ENCODE measurements around the gene TCEA3.

Gene TCEA3

DNA sequence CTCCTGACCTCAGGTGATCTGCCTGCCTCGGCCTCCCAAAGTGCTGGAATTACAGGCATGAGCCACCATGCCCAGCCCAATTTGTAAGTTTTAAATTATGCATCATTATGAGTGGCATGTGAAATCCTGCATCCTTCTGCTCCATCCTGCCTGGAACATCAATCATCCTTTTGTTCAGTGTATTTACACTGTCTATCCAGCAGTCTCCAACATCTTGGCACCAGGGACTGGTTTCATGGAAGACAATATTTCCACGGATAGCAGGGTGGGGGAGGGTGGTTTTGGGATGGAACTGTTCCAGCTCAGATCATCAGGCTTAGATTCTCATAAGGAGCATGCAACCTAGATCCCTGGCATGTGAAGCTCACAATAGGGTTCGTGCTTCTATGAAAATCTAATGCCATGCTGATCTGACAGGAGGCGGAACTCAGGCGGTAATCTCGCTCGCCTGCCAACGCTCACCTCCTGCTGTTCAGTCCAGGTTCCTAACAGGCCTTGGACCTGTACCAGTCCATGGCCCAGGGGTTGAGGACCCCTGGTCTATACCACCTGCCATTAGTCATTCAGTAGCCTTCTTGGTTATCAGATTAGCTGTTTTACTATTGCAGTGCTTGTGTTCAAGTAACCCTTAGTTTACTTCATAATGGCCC, 22.2 kb upstream of the TCEA3 start:
- DNase-seq (ENCODE audit: low spot score), result no peak

DNA sequence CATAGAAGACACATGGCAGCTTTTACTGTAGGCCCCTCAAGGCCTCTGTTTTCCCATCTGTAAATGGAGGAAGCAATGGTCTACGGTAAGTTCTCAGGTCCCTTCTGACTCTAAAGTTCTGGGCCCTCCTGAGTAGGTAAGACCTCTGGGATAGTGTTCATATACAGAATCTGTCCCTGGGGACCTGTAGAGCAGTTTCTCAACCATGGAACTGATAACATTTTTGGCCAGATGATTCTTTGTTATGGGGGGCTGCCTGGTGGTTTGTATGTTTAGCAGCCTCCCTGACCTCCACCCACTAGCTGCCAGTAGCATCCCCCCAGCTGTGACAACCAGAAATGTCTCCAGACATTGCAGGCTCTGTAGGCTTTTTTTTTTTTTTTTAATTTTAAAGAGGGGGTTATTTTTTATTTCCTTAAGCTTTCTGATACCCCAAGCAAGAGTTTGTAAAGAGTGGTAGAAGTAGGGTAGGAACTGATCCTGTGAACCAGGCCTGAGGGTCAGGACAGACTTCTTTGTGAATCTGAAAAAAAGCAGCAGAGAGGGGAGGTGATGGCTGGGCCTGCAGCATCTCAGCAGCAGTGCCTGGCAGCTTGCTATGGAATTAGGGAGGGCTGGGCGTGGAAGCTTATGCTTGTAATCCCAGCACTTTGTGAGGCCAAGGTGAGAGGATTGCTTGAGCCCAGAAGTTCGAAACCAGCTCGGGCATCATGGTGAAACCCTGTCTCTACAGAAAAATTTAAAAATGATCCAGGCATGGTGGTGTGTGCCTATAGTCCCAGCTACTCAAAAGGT, 20.2 kb upstream of the TCEA3 start:
- no peak for DNase-seq (ENCODE audit: low spot score)

DNA sequence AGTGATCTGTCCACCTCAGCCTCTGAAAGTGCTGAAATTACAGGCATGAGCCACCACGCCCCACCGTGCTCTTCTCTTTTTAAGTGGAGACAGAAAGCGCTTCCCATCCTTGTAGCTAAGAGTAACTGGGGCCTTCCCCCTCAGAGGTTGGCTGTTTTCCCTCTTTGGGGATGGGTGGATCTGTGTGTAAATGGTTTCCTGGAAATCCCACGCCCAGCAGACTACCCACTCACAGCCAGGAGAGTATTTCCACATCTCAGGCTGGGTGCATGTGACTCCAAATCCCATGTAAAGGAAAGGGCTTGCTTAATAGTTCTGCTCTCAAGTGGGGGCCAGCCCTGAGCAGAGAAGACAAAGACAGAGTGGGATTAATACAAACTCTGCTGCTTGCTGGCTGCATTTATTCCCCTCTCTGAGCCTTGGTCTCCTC, 19.6 kb upstream of the TCEA3 start:
- no peak for DNase-seq (ENCODE audit: low spot score)

DNA sequence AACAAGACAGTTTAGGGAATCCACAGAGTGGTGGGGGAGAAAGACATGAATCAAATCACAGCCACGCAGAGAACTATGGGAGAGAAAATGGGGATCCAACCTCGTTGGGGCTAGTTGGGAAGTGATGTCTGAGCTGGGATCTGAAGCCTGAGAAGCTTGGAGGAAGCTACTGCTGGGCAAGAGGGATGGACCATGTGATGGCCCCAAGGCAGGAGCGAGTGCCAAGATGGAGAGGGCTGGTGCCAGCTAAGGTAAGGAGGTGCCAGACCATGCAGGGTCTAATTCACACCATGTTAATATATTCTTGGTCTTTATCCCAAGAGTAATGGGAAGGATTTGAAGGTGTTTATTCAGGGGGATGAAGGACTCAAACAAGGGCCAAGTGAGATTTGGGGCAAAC, 18.2 kb upstream of the TCEA3 start:
- DNase-seq (ENCODE audit: low spot score), result no peak

DNA sequence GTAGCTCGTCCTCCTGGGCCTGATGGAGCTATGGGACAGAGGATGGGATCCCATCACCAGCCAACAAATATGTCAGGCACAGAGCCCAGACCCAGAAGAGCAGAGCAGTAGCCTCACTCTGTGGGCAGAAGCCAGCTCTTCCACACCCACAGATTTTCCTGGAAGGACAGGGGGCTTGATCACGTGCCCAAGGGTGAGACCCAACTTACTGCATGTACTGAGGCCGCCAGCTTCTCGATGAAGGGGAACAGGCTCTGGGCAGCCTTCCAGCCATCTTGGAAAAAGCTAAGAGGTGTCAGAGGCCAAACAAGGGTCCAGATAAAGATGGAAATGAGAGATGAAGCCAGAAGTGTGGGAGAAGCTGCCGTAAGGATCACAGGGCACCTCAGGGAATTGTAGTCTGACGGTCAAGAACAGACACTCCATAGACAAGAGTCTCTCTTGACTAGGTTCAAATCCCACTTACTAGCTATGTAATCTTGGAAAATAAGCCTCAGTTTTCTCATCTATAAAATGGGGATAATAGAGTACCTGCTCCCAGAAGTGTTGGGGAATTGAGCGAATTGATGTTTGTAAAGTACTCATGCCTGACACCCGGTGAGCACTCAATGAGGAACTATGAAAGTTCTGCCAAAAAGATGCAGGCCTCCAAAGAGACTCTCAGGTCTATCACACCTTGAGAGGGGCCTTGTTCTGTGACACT, 17.0 kb upstream of the TCEA3 start:
- no peak for DNase-seq (ENCODE audit: low spot score)

DNA sequence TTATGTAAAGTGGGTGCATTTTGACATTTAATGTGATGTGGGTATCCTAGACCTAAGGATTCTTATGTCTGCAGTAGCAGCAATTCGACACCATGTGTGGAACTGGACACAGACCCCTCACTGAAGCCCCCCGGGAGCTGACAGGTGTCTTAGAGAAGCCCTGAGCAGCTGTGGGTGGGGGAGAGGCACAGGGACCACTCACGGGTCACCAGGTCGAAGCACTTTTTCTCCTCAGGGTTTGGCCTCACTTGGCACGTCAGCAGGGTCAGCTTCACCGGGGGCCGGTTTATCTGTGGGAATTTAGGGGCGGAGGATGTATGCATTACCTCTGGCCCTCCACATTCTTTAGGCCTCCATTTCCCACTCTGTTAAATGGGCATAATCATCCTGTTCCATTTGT, 14.0 kb upstream of the TCEA3 start:
- no peak for DNase-seq (ENCODE audit: low spot score)

DNA sequence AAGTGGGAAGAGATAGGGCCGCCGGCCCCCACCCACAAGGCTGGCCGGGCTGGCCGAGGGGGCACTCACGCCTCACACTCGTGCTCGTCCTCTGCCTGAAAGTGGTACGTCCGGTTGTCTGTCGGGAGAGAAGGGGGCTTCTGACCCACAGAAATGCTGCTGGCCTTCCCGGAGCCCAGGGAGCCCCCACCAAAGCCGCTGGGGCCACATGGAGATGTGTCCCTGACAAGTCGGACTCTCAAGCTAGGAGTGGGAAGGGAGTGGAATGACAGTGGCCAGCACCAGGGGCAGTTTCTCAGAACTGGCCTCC, 12.8 kb upstream of the TCEA3 start:
- no peak for DNase-seq (ENCODE audit: low spot score)

DNA sequence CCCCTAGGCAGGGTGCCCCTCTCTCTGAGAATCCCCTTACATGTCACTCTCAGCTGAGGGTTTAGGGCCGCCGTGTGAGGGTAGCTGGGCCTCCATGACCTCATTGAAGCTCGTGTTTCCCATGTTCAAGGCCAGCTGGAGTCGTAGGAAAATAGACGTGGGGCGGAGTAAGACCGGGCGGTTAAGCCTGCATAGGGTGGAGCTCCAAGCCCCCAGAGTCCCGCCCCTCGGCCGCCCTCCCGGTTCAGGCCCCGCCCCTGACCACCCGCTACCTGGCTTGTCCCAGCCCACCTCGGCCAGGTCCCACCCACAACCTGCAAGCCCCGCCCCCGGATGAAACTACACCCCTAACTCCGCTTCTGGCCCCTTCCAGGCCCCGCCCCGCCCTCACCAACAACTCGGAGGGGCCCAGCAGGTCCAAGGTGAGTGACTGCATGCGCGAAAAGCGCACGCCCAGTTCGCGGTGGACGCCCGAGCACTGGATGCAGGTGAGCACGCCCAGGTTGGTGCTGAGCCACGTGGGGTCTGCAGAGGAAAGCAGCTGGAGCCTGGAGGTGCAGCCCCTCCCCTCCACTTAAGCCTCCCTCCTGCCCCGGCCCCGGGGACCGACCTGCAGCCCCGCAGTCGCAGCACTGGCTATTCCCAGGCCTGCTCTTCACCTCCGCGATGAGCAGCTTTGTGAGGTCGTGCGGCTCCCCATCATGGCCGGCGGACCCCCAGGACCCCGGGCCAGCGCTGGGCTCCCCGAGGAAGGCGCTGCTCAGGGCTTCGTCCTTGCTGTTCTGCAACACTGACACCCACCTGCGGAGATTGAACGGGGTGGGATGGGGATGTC, 12.2 kb upstream of the TCEA3 start:
- peak; percentile 39 for DNase-seq (ENCODE audit: low spot score)

DNA sequence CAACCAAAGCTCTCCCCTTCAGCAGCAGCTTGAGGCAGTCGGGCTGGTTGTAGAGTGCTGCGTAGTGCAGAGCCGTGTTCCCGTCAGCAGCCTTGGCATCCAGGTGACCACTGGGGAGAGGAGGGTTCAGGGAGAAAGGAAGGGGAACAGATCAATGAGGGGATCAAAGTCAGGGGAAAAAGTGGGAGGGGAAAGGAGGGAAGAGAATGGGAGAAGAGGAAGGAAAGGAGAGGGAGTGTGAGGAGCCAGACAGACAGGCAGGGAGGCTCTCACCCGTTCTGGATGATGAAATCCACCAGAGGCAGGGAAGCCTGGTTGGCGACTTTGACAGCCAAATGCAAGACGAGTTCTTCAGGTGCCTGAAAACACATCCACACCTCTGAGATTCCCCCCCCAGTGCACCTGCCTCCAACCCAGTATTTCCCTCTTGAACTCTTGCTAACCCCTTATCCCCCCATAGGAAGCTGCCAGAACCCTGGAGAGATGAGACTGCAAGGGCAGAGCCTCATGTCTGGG, 9.8 kb upstream of the TCEA3 start:
- no peak for DNase-seq (ENCODE audit: low spot score)

DNA sequence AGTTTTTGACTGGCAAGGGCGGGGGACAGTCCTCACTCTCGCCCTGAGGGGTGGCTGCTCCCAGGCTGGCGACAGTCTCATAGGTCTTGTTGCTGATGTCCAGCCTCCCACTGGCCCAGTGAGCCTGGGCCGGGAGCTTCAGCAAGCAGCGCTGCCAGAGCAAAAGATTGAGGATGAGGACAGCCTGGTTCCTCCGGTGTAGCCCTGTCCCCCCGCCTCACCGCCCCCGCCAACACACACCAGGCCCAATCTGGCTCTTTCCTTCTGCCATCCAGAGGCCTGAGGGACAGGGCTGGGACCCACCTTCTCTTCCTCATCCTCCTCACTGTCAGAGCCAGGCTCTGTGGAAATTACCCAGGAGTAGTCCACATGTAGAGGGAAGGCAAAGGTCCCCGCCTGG, 8.6 kb upstream of the TCEA3 start:
- no peak for DNase-seq (ENCODE audit: low spot score)

DNA sequence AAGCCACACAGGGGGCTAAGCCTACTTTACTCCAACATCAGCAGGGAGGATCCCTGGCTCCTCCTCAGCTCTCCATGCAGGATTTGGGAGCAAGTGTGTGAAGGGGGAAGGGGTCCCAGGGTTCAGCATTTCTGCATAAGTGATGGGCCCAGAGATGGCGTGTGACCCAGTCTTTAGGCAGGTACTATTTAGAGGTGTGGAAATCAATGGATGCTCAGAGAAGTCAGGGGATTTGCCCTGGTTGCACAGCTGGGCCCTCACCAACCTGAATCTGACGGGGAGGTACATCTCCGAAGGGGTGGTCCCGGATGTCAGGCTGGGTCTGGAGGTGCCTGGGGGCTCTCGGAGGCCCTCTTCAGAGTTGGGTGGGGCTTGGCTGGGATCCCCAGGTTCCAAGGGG, 6.9 kb upstream of the TCEA3 start:
- no peak for DNase-seq (ENCODE audit: low spot score)

DNA sequence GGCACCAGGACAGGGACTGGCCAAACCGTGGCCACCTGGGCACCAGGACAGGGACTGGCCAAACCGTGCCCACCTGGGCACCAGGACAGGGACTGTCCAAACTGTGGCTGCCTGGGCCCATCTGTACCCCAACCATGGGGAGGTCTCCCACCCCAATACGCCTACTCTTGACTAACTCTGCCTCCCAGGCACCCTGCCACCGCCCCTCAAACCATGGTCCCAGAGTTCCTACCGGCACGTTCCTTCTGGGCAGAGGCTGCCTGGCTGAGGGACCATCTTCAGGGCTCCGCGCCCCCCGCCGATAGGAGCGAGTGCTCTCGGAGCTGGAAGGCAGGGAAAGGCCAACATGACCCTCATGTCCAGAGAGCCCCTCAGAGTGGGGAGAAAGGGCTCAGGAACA, 6.3 kb upstream of the TCEA3 start:
- no peak for DNase-seq (ENCODE audit: low spot score)

DNA sequence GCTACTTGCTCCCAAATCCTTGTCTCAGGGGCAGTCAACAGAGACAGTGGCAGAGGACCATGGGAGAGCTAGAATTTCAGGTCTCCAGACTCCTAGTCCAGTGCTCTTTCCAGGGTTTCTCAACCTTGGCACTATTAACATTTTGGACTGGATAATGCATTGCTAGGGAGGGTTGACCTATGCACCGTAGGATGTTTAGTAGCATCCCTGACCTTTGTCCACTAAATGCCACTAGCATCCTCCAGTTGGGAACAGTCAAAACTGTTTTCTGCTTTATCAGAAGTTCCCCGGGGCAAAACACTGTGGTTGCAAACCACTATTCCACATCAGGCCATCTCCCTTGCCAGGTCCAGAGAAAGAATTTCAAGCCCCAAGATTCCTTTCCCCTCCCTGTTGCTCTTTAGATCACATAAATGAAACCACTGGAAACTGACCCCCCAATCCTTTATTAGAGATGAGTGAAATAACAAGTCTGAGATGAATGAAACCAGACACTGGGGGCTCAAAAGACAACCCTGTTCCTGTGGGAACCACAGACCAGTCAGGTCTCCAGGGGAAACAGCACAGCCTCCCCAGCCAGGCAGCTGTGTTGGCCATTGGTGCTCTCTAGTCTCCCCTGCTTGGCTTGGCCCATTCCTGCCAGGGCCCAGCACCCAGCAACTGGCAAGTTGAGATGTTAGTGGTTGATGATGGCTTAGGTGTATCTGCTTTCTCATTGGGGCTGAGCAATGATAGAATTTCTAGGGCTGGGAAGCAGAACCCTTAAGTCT, 3.8 kb upstream of the TCEA3 start:
- no peak for DNase-seq (ENCODE audit: low spot score)

DNA sequence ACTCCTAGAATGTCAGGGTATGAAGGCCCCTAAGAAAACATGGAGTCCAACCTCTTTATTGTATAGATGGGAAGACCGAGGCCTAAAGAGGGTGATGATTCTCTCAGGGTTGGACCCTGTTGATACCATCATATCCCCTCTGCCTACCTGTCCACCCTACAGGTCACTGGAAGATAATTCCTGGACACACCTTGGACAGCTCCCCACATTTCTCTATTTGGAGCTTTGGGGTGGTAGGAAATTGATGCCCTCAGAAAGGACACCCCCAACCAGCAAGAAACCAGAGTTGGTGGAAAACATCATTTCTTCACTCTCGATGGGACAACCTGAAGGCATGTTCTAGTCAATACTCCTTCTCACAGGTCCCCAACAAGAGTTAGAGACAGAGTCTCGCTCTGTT, 3.0 kb upstream of the TCEA3 start:
- DNase-seq (ENCODE audit: low spot score), result no peak

DNA sequence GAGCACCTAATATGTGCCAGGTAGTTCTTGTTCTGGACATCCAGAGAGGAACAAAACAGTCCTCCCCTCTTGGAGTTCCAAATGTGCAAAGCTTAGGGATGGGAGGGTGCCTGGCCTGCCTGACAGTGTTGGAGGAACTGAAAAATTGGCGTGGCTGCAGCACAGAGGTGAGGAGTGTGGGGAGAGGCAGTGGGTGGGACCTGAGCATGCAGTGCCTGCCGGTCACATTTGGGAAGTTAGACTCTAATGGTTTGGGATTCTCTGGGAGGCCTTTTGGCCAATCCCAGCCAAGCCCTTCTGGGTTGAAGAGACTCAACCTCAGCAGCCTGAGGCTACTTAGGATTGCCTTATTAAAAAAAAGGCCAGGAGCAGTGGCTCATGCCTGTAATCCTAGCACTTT, 2.3 kb upstream of the TCEA3 start:
- DNase-seq (ENCODE audit: low spot score), result no peak

DNA sequence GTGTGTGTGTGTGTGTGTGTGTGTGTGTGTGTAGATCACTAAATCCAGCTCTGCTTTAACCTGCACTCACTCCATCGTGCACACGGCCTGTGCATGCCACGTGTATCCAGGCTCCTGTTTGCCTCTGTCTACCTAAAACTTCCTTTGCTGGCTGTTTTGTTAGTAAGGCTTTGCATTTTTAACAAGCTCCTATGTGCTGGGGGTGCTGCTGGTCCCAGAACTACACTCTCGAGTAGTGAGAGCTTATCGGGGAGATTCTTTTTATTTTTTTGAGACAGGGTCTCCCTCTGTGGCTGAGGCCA, 596 bp upstream of the TCEA3 start:
- DNase-seq (ENCODE audit: low spot score), result no peak

DNA sequence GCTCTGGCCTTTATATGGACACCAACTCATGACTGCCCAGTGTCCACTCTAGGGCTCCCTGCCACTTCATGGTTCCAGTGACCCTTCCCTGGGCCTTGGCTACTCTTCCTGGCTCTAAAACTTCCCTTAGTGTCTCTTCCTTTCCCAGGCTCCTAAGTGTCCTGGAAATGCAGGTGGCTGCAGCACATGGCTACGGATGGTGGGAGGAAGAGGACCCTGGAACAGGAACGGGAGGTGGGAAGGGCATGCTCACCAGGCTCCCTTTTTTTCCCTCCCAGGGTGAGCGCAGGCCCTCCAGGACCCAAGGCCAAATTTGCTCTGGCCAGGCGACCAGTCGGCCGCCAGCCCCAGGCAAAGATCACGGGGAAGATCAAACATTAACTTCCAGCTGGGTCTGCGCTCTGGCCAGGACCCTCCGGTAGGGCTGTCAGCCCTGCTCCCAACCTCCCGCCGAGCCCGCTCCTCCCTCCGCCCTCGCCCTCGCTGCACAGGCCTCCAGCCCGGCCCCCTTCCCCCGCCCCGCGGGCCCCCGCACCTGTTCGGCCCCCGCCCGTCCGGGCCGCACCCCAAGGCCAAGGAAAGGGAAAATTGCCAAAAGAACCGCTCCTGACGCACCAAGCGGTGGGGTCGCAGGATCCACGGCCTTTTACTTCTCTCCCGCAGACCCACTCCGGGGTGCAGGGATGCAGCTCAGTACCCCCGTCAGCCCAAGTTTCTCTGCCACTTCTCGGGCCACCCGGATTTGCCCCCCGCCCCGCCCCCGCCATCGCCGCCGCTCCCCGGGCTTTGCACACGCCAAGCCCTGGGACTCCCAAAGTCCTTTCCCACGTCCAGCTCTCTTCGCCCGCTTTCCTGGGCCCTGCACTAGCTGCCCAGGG, 894 bp downstream of the TCEA3 start:
- DNase-seq (ENCODE audit: low spot score), result no peak

DNA sequence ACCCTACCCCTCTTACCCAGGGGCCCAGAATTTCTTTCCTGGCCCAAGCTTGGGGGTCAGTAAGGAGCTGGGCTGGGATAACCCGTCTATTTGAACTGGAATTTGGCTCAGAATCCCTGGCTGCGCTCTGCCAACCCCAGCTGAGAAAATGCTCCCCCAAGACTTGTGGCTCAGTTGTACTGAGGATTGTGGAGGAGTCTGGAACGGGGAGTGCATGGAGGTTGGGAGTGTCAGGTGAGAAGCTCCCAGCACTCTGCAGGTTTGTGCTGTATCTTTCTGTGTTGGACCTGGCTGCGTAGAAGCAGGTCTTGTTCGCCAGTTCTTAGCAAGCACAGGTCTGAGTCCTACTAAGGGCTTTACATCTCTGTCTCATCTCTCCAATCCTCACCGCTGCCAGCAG, 1.6 kb downstream of the TCEA3 start:
- DNase-seq (ENCODE audit: low spot score), result no peak

DNA sequence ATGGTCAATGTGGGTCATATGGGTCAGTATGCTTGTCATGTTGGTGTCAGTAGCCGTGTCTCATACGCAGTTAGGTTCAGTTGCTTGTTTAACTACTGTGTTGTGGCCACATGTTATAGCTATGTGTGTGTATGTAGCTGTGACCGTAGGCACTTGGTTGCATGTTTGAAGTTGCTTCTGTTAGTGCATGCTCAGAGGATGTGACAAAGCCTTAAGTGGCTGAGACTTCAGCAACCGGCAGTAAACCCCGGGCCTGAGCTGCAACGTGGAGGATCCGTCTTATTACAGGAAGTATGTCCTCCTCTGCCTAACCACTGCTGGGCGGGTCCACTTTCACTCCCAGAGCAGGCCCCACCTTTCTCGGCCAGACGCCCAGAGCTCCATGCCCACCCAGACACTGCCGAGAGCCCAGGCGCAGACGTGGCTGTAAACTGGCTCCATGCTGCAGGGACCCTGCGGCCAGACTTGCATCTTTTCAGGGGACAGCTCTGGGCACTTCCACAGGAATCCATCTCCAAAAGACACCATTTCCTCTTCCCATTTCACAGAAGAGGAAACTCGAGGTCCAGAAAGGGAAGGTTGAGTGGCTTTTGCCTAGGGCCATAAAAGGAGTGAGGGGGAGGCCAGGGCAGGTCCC, 2.2 kb downstream of the TCEA3 start:
- DNase-seq (ENCODE audit: low spot score), result peak; percentile 51

DNA sequence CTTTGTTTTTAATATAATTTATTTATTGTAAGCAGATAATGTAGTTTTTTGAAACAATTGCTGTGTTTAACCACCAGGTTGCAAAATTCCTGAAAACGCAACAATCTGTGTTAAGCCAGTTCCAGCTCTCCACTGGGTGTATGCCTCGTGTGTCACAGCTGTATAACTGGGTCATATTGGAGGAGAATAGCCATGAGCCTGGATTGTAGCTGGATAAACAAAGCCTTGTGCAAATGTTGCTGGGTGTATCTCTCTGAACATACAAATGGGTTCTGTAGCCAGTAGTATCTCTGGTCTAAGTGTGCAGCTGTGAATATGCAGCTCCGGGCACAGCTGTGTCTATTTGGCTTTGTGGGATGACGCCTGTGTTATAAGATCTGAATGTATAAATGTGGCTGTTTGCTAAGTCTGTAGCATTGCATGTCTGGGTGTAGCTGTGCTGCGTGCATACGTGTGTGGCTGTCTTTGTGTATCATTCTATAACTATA, 2.8 kb downstream of the TCEA3 start:
- DNase-seq (ENCODE audit: low spot score), result no peak

All from CD4-positive, alpha-beta T cell treated with Interleukin-2 at 100 ng/mL for 4 hours (primary cell).